K562 (cell line): ENCODE results near the gene TDRD6. TPM values are rescaled to one million over a fixed set of nuclear protein-coding genes. Genes with fewer than 3 reads are reported as not detected.

Source experiments
- ATAC-seq: fragments of 200-7000 bp; cut with Tn5 transposase; 3 replicates; pipeline ENCODE4 v1.9.1; 2020; ENCODE audit warnings: moderate library complexity
- BruUV-seq: library from RNA; stranded (reverse); fragments of 400-500 nt; replicated peaks from 2 replicates; lab custom pipeline; 2021; lab: Mats Ljungman, UMichigan
- CTCF ChIA-PET: fragments of 300-600 bp; formaldehyde crosslinking; extraction: SDS; loops from one replicate; lab custom pipeline; 2021; ENCODE audit warnings: low intra/inter-chr PET ratio; lab: Yijun Ruan, JAX
- POLR2A ChIA-PET: fragments of 300-600, 350-650 bp; sonication (Branson Sonifier 250); formaldehyde crosslinking; extraction: SDS; loops from one replicate; lab custom pipeline; 2021; ENCODE audit warnings: antibody characterized with exemption, inconsistent platforms; lab: Yijun Ruan, JAX
- DNase-seq, 4 experiments: peaks; one replicate each; pipeline versions ENCODE4 v3.0.0 to v3.0.0-alpha.2; 2011 to 2018; ENCODE audit warnings: low spot score in 3 of 4, mixed read lengths in 3 of 4; ENCODE audit errors: extremely low read depth in 1 of 4
- FAIRE-seq: peaks from 2 replicates; lab custom pipeline; 2011; peaks lifted over from hg19 to GRCh38; lab: Jason Lieb, UNC
- H2AFZ ChIP-seq: 2 replicates; pipeline ENCODE4 v1.6.0; 2011; ENCODE audit warnings: low read depth, low read length, control low read depth, inconsistent platforms
- H3K27ac ChIP-seq: fragments of 200-600 bp; 3 replicates; pipeline ENCODE4 v1.8.0; 2011; ENCODE audit warnings: low read depth, mild to moderate bottlenecking, control low read depth, inconsistent platforms, low read length, moderate library complexity, mixed read lengths; ENCODE audit errors: extremely low read depth
- H3K27me3 ChIP-seq, 2 experiments: fragments of 300-600 bp in 1 of 2; 2 replicates in 1 of 2; 3 replicates in 1 of 2; pipeline versions ENCODE4 v1.6.0 to v1.8.0; 2011; ENCODE audit warnings: inconsistent platforms in 2 of 2, low read length in 2 of 2, mild to moderate bottlenecking in 1 of 2, mixed read lengths in 1 of 2, moderate library complexity in 1 of 2; ENCODE audit not compliant: control insufficient read depth in 2 of 2, insufficient read depth in 2 of 2
- H3K36me3 ChIP-seq: fragments of 300-600 bp; 3 replicates; pipeline ENCODE4 v1.8.0; 2011; ENCODE audit warnings: mild to moderate bottlenecking, low read length, inconsistent platforms; ENCODE audit not compliant: control insufficient read depth, insufficient read depth
- H3K4me1 ChIP-seq, 2 experiments: fragments of 200-600 bp in 1 of 2; replicated peaks in 1 of 2; 2 replicates in 1 of 2; 3 replicates in 1 of 2; pipeline versions ENCODE4 v1.5.1 to v1.8.0; 2011; ENCODE audit warnings: inconsistent platforms in 2 of 2, low read length in 2 of 2, mild to moderate bottlenecking in 1 of 2, mixed read lengths in 1 of 2, moderate library complexity in 1 of 2; ENCODE audit not compliant: control insufficient read depth in 2 of 2, insufficient read depth in 2 of 2
- H3K4me2 ChIP-seq: 2 replicates; pipeline ENCODE4 v1.6.1; 2011; ENCODE audit warnings: low read length, control low read depth, inconsistent platforms, mixed read lengths; ENCODE audit not compliant: insufficient read depth
- H3K4me3 ChIP-seq: fragments of 200-600 bp; sonication (generic), shearing (Covaris generic); 2 replicates; pipeline ENCODE4 v1.5.1; 2016; ENCODE audit warnings: control low read depth, inconsistent platforms
- H3K79me2 ChIP-seq: fragments of 200-600 bp; 3 replicates; pipeline ENCODE4 v1.8.0; 2011; ENCODE audit warnings: low read length, inconsistent platforms; ENCODE audit not compliant: control insufficient read depth, insufficient read depth
- H3K9ac ChIP-seq, 2 experiments: 2 replicates each; pipeline versions ENCODE4 v1.6.0 to v1.6.1; 2011; ENCODE audit warnings: low read depth in 2 of 2, low read length in 2 of 2, control low read depth in 1 of 2, inconsistent platforms in 1 of 2, mild to moderate bottlenecking in 1 of 2, mixed read lengths in 1 of 2; ENCODE audit not compliant: insufficient read depth in 1 of 2
- H3K9me1 ChIP-seq: one replicate; pipeline ENCODE4 v1.6.0; 2011; ENCODE audit warnings: inconsistent platforms, mild to moderate bottlenecking, low read length, moderate library complexity; ENCODE audit not compliant: control insufficient read depth, insufficient read depth
- H3K9me3 ChIP-seq: replicated peaks from 2 replicates; pipeline ENCODE4 v1.5.1; 2011; ENCODE audit warnings: low read depth, low read length, inconsistent platforms; ENCODE audit not compliant: control insufficient read depth, insufficient read depth
- H4K20me1 ChIP-seq: replicated peaks from 2 replicates; pipeline ENCODE4 v1.6.1; 2011; ENCODE audit warnings: low read length, inconsistent platforms, mixed read lengths; ENCODE audit not compliant: control insufficient read depth, insufficient read depth
- POLR2B ChIP-seq: fragments of 450-650 bp; IDR thresholded peaks from 2 replicates; pipeline ENCODE4 v1.6.1; 2018; ENCODE audit warnings: low read depth; ENCODE audit not compliant: partially characterized antibody
- WGBS: fragments of 100-300 bp; shearing (Covaris generic); methylation state at CpG from one replicate; pipeline ENCODE4 v1.1.6; 2016; ENCODE audit warnings: low coverage, mixed read lengths; ENCODE audit not compliant: insufficient coverage; ENCODE audit errors: missing lambda C conversion rate; 5-methylcytosine and 5-hydroxymethylcytosine counted together
- in situ Hi-C: fragments of 300-500 bp; cut with MboI; formaldehyde crosslinking; loops from 4 replicates; pipeline ENCODE4 v1.15.0; 2018; ENCODE audit warnings: inconsistent platforms, mixed read lengths
- intact Hi-C: fragments of 100-400 bp; cut with micrococcal nuclease; formaldehyde crosslinking; loops from 2 replicates; pipeline ENCODE4 v1.14.2; 2022
- polyA plus RNA-seq, 8 experiments: library from polyadenylated mRNA; depleted of rRNA in 4 of 8; stranded (reverse) in 5 of 8; unstranded in 3 of 8; fragments of >200 nt; fragmentation: Nextera tagmentation in 2 of 8; fragmentation: Illumina TruSeq in 1 of 8; extraction: Ambion mirVana in 2 of 8; extraction: Trizol in 1 of 8; gene quantifications; 2 replicates each; pipeline versions ENCODE4 v1.2.1 to v1.2.3, GENCODE V29; 2011 to 2014; ENCODE audit warnings: inconsistent platforms in 1 of 8, missing spikeins in 1 of 8
- total RNA-seq, 7 experiments: library from RNA; depleted of rRNA in 6 of 7; stranded (reverse); fragments of >200 nt in 6 of 7; fragmentation: Illumina TruSeq in 2 of 7; extraction: Trizol in 2 of 7; gene quantifications; 2 replicates each; pipeline versions ENCODE4 v1.2.1 to v1.2.3, GENCODE V29; 2011 to 2021; ENCODE audit warnings: low replicate concordance in 1 of 7
- TF ChIP-seq, protein P1 (sequence below): fragments of 250-450 bp; sonication (Bioruptor Pico); IDR thresholded peaks from 2 replicates; pipeline ENCODE4 v1.5.0; 2020; ENCODE audit warnings: mild to moderate bottlenecking
- TF ChIP-seq, protein P2 (sequence below): sonication (generic); formaldehyde crosslinking; IDR thresholded peaks from 2 replicates; pipeline ENCODE4 v1.8.1; 2023; ENCODE audit warnings: mild to moderate bottlenecking, missing genetic modification reagents
- TF ChIP-seq, protein P3 (sequence below): fragments of 450-650 bp; IDR thresholded peaks from 2 replicates; pipeline ENCODE4 v1.6.1; 2016; ENCODE audit warnings: mild to moderate bottlenecking

The TDRD6 gene
- total and polyA plus RNA-seq, 9 of the 15 experiments (the other 6 are each of a cell fraction or from before 2014, with no cell fraction given): under 0.01 to 0.53 (median 0.14) TPM; not detected in 1

DNA sequence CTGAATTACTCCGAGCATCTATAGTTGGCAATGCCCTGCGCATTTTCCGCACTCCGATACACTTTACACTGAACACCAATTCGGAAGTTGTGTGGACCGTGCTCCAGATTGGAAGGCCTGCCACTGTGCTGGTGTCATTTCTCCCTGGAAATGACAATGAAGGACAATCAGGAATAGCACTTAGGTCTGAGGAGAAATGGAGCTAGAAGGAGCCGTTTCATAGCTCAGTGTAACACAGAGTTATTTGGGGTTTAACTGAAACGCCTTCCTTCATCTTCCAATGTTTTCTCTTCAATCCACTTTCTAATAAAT is 48.0 kb downstream of the TDRD6 start:
- CTCF ChIA-PET: no interaction called here
- TF ChIP-seq, protein P1, sequence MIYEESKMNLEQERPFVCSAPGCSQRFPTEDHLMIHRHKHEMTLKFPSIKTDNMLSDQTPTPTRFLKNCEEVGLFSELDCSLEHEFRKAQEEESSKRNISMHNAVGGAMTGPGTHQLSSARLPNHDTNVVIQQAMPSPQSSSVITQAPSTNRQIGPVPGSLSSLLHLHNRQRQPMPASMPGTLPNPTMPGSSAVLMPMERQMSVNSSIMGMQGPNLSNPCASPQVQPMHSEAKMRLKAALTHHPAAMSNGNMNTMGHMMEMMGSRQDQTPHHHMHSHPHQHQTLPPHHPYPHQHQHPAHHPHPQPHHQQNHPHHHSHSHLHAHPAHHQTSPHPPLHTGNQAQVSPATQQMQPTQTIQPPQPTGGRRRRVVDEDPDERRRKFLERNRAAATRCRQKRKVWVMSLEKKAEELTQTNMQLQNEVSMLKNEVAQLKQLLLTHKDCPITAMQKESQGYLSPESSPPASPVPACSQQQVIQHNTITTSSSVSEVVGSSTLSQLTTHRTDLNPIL (CRISPR knock-in tag): no peak
- TF ChIP-seq, protein P2, sequence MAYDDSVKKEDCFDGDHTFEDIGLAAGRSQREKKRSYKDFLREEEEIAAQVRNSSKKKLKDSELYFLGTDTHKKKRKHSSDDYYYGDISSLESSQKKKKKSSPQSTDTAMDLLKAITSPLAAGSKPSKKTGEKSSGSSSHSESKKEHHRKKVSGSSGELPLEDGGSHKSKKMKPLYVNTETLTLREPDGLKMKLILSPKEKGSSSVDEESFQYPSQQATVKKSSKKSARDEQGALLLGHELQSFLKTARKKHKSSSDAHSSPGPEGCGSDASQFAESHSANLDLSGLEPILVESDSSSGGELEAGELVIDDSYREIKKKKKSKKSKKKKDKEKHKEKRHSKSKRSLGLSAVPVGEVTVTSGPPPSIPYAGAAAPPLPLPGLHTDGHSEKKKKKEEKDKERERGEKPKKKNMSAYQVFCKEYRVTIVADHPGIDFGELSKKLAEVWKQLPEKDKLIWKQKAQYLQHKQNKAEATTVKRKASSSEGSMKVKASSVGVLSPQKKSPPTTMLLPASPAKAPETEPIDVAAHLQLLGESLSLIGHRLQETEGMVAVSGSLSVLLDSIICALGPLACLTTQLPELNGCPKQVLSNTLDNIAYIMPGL (CRISPR knock-in tag): no peak
- TF ChIP-seq, protein P3, sequence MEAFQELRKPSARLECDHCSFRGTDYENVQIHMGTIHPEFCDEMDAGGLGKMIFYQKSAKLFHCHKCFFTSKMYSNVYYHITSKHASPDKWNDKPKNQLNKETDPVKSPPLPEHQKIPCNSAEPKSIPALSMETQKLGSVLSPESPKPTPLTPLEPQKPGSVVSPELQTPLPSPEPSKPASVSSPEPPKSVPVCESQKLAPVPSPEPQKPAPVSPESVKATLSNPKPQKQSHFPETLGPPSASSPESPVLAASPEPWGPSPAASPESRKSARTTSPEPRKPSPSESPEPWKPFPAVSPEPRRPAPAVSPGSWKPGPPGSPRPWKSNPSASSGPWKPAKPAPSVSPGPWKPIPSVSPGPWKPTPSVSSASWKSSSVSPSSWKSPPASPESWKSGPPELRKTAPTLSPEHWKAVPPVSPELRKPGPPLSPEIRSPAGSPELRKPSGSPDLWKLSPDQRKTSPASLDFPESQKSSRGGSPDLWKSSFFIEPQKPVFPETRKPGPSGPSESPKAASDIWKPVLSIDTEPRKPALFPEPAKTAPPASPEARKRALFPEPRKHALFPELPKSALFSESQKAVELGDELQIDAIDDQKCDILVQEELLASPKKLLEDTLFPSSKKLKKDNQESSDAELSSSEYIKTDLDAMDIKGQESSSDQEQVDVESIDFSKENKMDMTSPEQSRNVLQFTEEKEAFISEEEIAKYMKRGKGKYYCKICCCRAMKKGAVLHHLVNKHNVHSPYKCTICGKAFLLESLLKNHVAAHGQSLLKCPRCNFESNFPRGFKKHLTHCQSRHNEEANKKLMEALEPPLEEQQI: no peak
- no peak for TF ChIP-seq POLR2B
- no peak for FAIRE-seq

More for the DNA sequence above, 48.0 kb downstream of the TDRD6 start:
- Histone ChIP-seq H3K9ac (no peak overlapping the region), H3K4me3 (no peak overlapping the region), H2AFZ (no peak overlapping the region), H3K27me3 (peaks cover 6 to 16% of the 10 kb centered on the region in 2 experiments; a peak in 4 of 5 replicates), H3K9me1 (no peaks in the 10 kb centered on the region), H3K4me2 (no peak overlapping the region), H3K79me2 (no peaks in the 10 kb centered on the region), H3K9me3 (no peaks in the 10 kb centered on the region), H3K4me1 (peaks cover 0 to 7% of the 10 kb centered on the region in 2 experiments; a peak in 1 of 5 replicates), H3K27ac (no peak overlapping the region), H4K20me1 (no peaks in the 10 kb centered on the region), H3K36me3 (no peaks in the 10 kb centered on the region)
- BruUV-seq: no TSS peak
- POLR2A ChIA-PET: no interaction called here
- under 1% methylated on average over 8 of the region's 8 CpGs for WGBS
- no peak for ATAC-seq
- in situ Hi-C loops (no loop called here), intact Hi-C loops (no loop called here)
- no peak for DNase-seq
